Fibroblast of skin of back (primary cell): Measurements from ENCODE around the gene MRAP.

Experiments
- DNase-seq: peaks from one replicate; pipeline ENCODE4 v3.0.0-alpha.2; 2013

MRAP gene

DNA sequence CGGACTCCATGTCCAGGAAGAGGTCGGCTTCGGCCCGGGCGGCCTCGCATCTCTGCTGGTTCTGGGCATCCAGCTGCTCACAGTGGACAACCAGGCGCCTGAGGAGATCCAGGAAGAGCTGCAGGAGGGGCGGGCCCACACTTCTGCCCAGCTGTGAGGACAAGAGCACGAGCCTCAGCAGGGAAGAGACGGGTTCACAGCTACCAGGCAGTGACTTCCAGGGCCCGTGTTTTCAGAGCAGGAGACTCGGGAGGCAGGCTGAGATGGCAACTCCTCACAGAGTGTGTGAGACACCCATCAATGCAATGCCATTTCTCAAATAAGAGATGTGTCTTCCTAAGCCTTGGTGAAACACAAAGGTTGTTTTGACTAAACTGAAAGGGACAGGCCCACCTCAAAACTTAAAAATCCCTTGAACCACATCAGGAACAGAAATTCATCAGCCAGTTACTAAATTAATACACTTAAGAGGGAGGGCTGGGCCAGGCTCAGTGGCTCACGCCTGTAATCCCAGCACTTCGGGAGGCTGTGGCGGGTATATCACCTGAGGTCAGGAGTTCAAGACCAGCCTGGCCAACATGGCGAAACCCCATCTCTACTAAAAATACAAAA lies 50.8 kb downstream of the MRAP start:
- no peak for DNase-seq

DNA sequence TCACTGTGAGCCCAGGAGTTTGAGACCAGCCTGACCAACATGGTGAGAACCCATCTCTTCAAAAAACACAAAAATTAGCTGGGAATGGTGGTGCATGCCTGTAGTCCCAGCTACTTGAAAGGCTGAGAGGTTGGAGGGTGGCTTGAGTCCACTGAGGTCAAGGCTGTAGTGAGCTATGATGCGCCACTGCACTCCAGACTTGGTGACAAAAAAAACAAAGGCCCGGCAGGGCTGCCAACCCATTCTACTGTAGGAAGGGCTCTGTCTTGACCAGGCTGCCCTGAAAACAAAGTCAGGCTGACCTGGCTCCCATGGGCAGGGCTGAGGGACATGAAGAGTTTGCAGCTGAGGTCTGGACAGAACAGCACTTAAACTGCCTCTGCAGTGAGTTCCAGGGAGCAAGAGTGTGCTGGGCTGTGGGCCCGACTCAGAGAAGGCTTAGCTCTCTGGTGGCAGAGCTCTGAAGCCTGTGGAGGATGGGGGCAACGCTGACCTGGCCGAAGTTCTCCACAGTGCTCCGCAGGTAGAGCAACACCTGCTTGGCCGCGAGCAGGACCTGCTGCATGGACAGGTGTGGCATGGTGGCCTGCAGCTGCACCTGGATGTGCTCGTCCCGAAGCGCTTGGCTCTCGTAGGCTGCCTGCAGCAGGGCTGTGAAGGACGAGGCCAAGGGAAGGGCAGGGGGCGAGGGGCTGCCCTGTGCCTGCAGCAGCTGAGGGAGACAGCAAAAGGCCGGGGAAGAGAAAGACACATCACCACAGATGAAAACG lies 51.7 kb downstream of the MRAP start:
- no peak for DNase-seq

DNA sequence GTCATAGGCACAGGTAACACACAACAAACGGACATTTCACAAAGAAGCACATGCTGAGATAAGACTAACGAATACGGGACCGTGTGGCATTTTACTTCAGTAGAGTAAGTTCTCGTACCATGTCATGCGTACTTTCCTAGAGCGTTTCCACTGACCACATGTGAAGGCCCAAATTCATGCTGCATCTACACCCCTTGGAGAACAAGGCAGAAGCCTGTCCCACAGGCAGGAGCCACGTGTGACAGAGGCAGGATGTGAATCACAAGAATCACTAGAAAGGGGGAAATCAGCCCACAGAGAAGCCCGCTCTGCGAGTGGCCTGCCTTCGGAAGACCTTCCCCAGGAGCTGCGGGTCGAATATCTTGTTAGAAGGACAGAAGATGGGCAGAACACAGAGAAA lies 52.3 kb downstream of the MRAP start:
- DNase-seq: no peak

DNA sequence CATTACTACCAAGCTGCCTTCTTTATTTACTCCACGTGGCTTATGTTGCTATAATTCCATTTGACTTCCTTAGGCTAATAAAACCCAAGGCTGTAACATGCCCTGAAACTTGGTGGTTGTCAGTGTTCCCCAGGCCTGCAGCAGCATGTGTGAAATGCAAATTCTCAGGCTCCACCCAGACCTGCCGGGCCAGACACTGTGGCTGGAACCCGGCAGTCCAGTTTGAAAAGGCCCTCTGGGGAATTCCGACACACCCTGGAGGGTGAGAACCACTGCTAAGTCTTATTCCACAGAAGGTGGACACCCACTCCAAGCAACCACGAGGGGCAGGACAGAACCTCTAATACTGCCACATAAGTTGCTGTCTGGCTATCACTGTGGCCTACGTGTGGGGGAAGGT lies 52.8 kb downstream of the MRAP start:
- DNase-seq: no peak

DNA sequence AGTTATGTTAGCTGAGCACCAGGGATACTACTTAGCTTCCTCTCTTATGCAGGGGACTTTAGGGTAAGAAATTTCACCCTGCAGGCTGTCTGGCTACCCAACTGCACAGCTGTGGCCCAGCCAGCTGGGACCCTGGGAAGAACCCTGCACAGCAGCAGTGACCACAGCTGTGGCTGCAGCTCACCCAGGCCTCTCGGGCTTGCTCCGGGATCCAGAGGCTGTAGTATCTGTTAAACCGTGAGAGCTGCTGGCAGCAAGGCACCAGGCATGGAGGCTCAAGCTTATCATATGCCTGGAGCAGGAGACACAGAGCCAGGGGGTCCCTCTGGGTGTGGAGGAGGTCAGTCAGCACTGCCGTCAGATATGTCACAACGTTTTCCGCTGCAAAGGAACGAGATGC lies 53.9 kb downstream of the MRAP start:
- DNase-seq: no peak

DNA sequence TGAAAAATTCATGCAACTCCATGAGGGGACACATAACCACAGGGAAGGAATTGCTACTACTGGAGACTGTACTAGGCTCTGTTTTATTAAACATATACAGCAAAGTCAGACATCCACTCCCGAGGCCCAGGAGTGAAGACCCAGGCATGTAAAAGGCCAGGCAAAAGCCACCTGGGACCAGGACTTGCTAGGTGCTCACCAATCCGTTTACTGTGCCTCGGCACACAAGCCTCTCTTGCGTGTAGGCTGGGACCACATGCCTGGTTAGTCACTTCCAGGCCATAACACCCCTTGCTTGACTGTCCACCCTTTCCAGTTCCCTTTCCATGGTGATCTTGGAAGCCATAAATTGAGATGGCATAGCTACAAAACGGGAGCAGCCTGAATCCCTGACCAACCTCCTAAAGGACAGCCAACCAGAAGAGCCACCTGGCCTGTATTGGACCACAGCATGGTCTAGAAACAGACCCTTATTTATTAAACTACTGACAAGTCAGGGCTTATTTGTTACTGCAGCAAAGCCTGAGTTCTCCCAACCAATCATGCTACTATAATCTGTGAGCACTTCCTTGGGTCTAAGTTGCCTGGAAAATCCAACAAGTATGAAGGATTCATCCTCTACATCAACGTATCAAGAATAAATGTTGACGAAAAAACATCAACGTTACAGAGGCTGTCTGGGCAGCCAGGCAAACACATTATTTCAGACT lies 54.5 kb downstream of the MRAP start:
- no peak for DNase-seq

DNA sequence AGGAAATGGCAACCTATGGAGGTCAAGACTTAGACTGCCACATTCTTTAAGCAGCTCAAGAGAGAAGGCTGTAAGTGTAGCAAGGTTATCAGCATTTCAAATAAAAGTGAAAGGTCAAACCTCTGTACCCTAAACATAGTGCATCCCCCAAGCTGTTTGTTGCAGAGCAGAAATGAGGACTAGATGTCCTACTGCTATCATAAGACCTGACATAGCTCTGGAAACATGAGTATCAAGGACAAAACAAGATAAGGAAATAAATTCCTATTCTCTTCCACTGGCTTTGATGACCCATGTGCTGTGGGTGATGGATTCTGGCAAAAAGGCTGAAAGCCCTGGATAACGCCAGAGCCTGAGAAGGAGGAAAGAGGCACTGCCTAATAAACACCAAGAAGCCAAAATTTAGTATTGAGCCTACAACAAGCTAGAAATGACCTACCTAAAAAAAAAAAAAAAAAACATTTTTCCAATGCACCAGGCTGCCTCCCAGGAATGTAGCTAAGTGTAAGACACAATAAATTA lies 58.3 kb downstream of the MRAP start:
- DNase-seq: no peak

DNA sequence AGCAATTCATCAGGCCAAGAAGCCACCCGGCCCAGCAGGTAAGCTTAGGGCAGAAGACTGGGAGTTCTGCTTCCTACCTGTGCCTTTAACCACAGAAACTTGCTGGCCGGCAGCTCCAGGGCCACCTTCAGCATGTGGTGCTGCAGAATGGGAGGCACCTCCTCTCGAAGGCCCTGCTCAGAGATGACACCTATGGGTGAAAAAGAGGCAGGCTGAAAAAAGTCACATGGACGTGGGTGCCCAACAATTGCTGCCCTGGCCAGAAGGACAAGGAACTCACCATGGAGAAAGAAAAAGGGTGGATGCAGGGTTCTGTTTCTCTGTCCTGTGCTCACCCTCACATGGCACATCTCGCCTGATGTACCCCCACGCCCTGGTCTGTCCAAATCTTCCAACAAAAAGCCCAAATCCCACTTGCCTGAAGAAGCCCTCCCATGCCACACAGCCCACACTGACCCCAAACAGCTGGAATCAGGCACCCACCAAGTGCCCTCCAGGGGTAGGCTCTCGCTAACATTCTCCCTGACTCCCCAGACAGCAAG lies 61.1 kb downstream of the MRAP start:
- no peak for DNase-seq

DNA sequence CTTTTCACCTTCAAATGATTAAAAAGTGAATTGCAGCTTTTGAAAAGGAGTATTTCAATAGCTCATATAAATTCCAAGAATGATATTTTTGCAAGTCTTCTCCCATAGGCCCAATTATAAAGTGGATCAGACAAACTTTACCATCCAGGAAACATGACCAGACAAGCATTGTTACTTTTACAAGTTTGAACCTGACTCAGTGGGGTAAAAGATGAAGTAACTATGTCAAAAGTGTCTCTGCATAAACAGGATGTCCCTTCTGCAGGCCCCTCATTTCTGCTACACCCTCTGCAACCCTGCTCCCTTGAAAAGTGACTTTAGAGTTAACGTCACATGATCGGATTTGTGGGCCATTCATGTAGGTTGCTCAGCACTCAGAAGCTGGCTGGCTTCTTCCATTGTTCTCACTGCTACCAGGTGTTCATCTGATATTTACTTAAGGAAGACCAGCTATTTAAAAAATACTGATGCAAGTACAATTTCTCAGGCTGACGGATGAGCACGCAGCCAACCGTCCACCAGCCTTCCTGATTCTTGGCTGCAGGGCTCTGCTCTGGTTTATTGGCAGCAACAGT lies 61.8 kb downstream of the MRAP start:
- DNase-seq: no peak
